ENCODE data around the gene HARBI1.

GRCh38 chr11:46554213-46555147 is 62.5 kb downstream of the HARBI1 start:
- no peak for TF ChIP-seq POLR2A (IDR thresholded peaks at IDR 0.05; ENCODE audit: low read length)
- no peak for TF ChIP-seq GATA1 (IDR thresholded peaks at IDR 0.05; ENCODE audit: low read depth, low read length)

Measured in erythroblast (primary cell).